ENCODE measurements around the gene SULT1A2. TPM values are rescaled to one million over a fixed set of nuclear protein-coding genes. Genes with fewer than 3 reads are reported as not detected.
A peak's percentile ranks its signal among the peaks of the same experiment; 100 is the strongest.

The SULT1A2 gene
- total RNA-seq, 4 donors from 2014 or later, result 0.79 to 5.0 (median 2.4) TPM

- TF ChIP-seq CTCF (IDR thresholded peaks at IDR 0.05), result no peak
- DNase-seq (ENCODE audit: low spot score) (no peak), ATAC-seq (ENCODE audit: low FRiP score) (no peak)
Measured at GRCh38 chr16:28574925-28575324, 21.9 kb downstream of the SULT1A2 start.

GRCh38 chr16:28573738-28574718 is 22.8 kb downstream of the SULT1A2 start:
- ATAC-seq (ENCODE audit: low FRiP score), result no peak
- no peak for TF ChIP-seq CTCF (IDR thresholded peaks at IDR 0.05)
- DNase-seq (ENCODE audit: low spot score), result no peak

GRCh38 chr16:28572696-28573510 is 23.9 kb downstream of the SULT1A2 start:
- no peak for DNase-seq (ENCODE audit: low spot score)
- no peak for TF ChIP-seq CTCF (IDR thresholded peaks at IDR 0.05)
- peak; percentile 52 for ATAC-seq (ENCODE audit: low FRiP score)

- TF ChIP-seq CTCF (IDR thresholded peaks at IDR 0.05), result no peak
- ATAC-seq (ENCODE audit: low FRiP score), result no peak
- DNase-seq (ENCODE audit: low spot score), result no peak
Measured at GRCh38 chr16:28569968-28570752, 26.7 kb downstream of the SULT1A2 start.

- no peak for ATAC-seq (ENCODE audit: low FRiP score)
- no peak for DNase-seq (ENCODE audit: low spot score)
Measured at GRCh38 chr16:28569021-28569420, 27.8 kb downstream of the SULT1A2 start.

More at GRCh38 chr16:28569021-28569420, 27.8 kb downstream of the SULT1A2 start:
- no peak for TF ChIP-seq CTCF (IDR thresholded peaks at IDR 0.05)
